OCI-LY7 (cell line): ENCODE results near the gene SMOC1. TPM values are rescaled to one million over a fixed set of nuclear protein-coding genes. Genes with fewer than 3 reads are reported as not detected.

Experiments
- BruUV-seq: library from RNA; stranded (reverse); fragments of 400-500 nt; replicated peaks from 2 replicates; lab custom pipeline; 2021; lab: Mats Ljungman, UMichigan
- CTCF ChIA-PET: fragments of 300-600 bp; sonication (Branson Sonifier 250); formaldehyde crosslinking; loops from one replicate; lab custom pipeline; 2022; ENCODE audit warnings: antibody characterized with exemption; ENCODE audit not compliant: unreplicated experiment; lab: Charles Lee
- POLR2A ChIA-PET: fragments of 300-600 bp; sonication (Branson Sonifier 250); formaldehyde crosslinking; loops from one replicate; lab custom pipeline; 2022; ENCODE audit warnings: antibody characterized with exemption; lab: Charles Lee
- DNase-seq: peaks from one replicate; pipeline ENCODE4 v3.0.0-alpha.2; 2015; ENCODE audit warnings: low spot score
- H2AFZ ChIP-seq: fragments of 200-600 bp; sonication (generic), shearing (Covaris generic); 2 replicates; pipeline ENCODE4 v1.6.1; 2014; ENCODE audit warnings: mild to moderate bottlenecking, antibody characterized with exemption, low read length, moderate library complexity
- H3K27ac ChIP-seq: fragments of 200-600 bp; sonication (generic); 2 replicates; pipeline ENCODE4 v1.5.1; 2014; ENCODE audit warnings: mixed run types, low read depth, mild to moderate bottlenecking, moderate library complexity, low read length, inconsistent platforms; ENCODE audit not compliant: poor library complexity, severe bottlenecking
- H3K36me3 ChIP-seq: fragments of 200-600 bp; sonication (generic); 2 replicates; pipeline ENCODE4 v1.6.1; 2014; ENCODE audit warnings: mild to moderate bottlenecking, antibody characterized with exemption, low read length, moderate library complexity, mixed read lengths; ENCODE audit not compliant: insufficient read depth
- H3K4me1 ChIP-seq: fragments of 200-600 bp; sonication (generic); 2 replicates; pipeline ENCODE4 v1.5.1; 2014; ENCODE audit warnings: mild to moderate bottlenecking, low read length; ENCODE audit not compliant: insufficient read depth, poor library complexity, severe bottlenecking
- H3K4me2 ChIP-seq: fragments of 200-600 bp; sonication (generic); 2 replicates; pipeline ENCODE4 v1.6.1; 2014; ENCODE audit warnings: mild to moderate bottlenecking, low read length
- H3K4me3 ChIP-seq: fragments of 200-600 bp; sonication (generic); 2 replicates; pipeline ENCODE4 v1.5.1; 2014; ENCODE audit warnings: mild to moderate bottlenecking, low read depth, low read length; ENCODE audit not compliant: poor library complexity, severe bottlenecking
- H3K79me2 ChIP-seq: fragments of 200-600 bp; sonication (generic); 2 replicates; pipeline ENCODE4 v1.6.1; 2016; ENCODE audit warnings: low read depth, mild to moderate bottlenecking, low read length, moderate library complexity, mixed read lengths; ENCODE audit not compliant: insufficient read depth
- H3K9me2 ChIP-seq: fragments of 200-600 bp; sonication (generic); 2 replicates; pipeline ENCODE4 v1.6.1; 2016; ENCODE audit warnings: mild to moderate bottlenecking, low read length, mixed read lengths; ENCODE audit not compliant: insufficient read depth
- H3K9me3 ChIP-seq: fragments of 200-600 bp; sonication (generic); 2 replicates; pipeline ENCODE4 v1.6.1; 2014; ENCODE audit warnings: mild to moderate bottlenecking, mixed run types, low read length, mixed read lengths
- H4K20me1 ChIP-seq: fragments of 200-600 bp; sonication (generic); 2 replicates; pipeline ENCODE4 v1.6.1; 2014; ENCODE audit warnings: mild to moderate bottlenecking, antibody characterized with exemption, low read length, moderate library complexity, mixed read lengths; ENCODE audit not compliant: insufficient read depth
- CTCF ChIP-seq: fragments of 200-600 bp; sonication (generic); conservative IDR thresholded peaks from 2 replicates; pipeline ENCODE4 v1.5.1; 2014; ENCODE audit warnings: mild to moderate bottlenecking, antibody characterized with exemption, low read length, moderate library complexity, mixed read lengths
- EZH2phosphoT487 ChIP-seq: fragments of 200-600 bp; sonication (generic); IDR thresholded peaks from 2 replicates; pipeline ENCODE4 v1.6.1; 2018; ENCODE audit warnings: low read depth, borderline replicate concordance, mild to moderate bottlenecking, mixed run types, antibody characterized with exemption, low read length, moderate library complexity, mixed read lengths
- intact Hi-C: fragments of 100-400 bp; cut with micrococcal nuclease; formaldehyde crosslinking; loops from one replicate; pipeline ENCODE4 v1.10.0; 2022; ENCODE audit not compliant: unreplicated experiment
- total RNA-seq, 2 experiments: library from RNA; depleted of rRNA in 1 of 2; stranded (reverse); fragments of >200 nt in 1 of 2; shearing (Covaris generic) in 1 of 2; gene quantifications; 2 replicates each; pipeline ENCODE4 v1.2.3, GENCODE V29; 2014 to 2022

Gene SMOC1
- total RNA-seq, 2 experiments from 2014 or later = not detected

GRCh38 chr14:69941768-69942742, 62.8 kb downstream of the SMOC1 start:
- no peak for DNase-seq
- no peak overlapping the region for H3K27ac ChIP-seq
- no peak overlapping the region for H2AFZ ChIP-seq
- no peaks in the 10 kb centered on the region for H3K9me3 ChIP-seq
- H3K9me2 ChIP-seq = no peaks in the 10 kb centered on the region
- ChIA-PET CTCF (no interaction called here), POLR2A (no interaction called here)
- no peak overlapping the region for H3K4me3 ChIP-seq
- H3K4me1 ChIP-seq = no peaks in the 10 kb centered on the region
- no TSS peak for BruUV-seq
- no peaks in the 10 kb centered on the region for H3K36me3 ChIP-seq
- H3K4me2 ChIP-seq = no peak overlapping the region
- intact Hi-C loops = no loop called here
- TF ChIP-seq EZH2phosphoT487 (no peak), CTCF (no peak)
- no peaks in the 10 kb centered on the region for H4K20me1 ChIP-seq
- no peaks in the 10 kb centered on the region for H3K79me2 ChIP-seq

- Histone ChIP-seq H3K36me3 (no peaks in the 10 kb centered on the region), H2AFZ (no peak overlapping the region), H3K9me3 (no peaks in the 10 kb centered on the region), H4K20me1 (no peaks in the 10 kb centered on the region), H3K4me2 (no peak overlapping the region), H3K4me3 (no peak overlapping the region), H3K4me1 (no peaks in the 10 kb centered on the region), H3K79me2 (no peaks in the 10 kb centered on the region), H3K9me2 (no peaks in the 10 kb centered on the region), H3K27ac (no peak overlapping the region)
- TF ChIP-seq CTCF (no peak), EZH2phosphoT487 (no peak)
- CTCF ChIA-PET = no interaction called here
- POLR2A ChIA-PET = no interaction called here
- DNase-seq = no peak
- intact Hi-C loops = no loop called here
- no TSS peak for BruUV-seq
Observed at GRCh38 chr14:69943084-69943780, 64.0 kb downstream of the SMOC1 start.
